Erythroblast (primary cell): ENCODE data around the gene MAX.

Experiments used
- GATA1 ChIP-seq: IDR thresholded peaks from 2 replicates; pipeline ENCODE4 v1.6.1; 2011; ENCODE audit warnings: low read depth, mild to moderate bottlenecking, control low read depth, low read length, moderate library complexity
- POLR2A ChIP-seq: IDR thresholded peaks from 2 replicates; pipeline ENCODE4 v1.6.1; 2011; ENCODE audit warnings: mild to moderate bottlenecking, low read length

- peak; percentile 53 for TF ChIP-seq POLR2A
- TF ChIP-seq GATA1, result peak; percentile 74
These were observed 57.7 kb downstream of the MAX start for GRCh38 chr14:65044596-65044959.
